Stimulated activated CD8-positive, alpha-beta memory T cell treated with anti-CD3 and anti-CD28 coated beads, Interleukin-4, amount 100 ng/mL, for 4 hours (primary cell): ENCODE data around the gene FAM221B.

Source experiments
- DNase-seq, 2 donors: peaks; one replicate each; pipeline ENCODE4 v3.0.0-alpha.2; 2020; ENCODE audit warnings: low read depth in 2 of 2, low spot score in 1 of 2

Gene FAM221B

GRCh38 chr9:35828716-35829083 lies at the start of gene FAM221B:
Gene FAM221B (minus strand): TSS chr9:35828732. CDS start chr9:35826161, 2,571 bp downstream.
- DNase-seq = no peak

GRCh38 chr9:35872505-35872904 lies 44.0 kb upstream of the FAM221B start:
- no peak for DNase-seq

GRCh38 chr9:35871545-35871944 lies 43.0 kb upstream of the FAM221B start:
- no peak for DNase-seq

- DNase-seq = no peak
Observed at GRCh38 chr9:35870351-35870923, 41.9 kb upstream of the FAM221B start, which contains the start of gene OR13J1. Gene OR13J1 (minus strand): TSS chr9:35870401. CDS start chr9:35870401, 0 bp downstream.

- DNase-seq = no peak
Observed at GRCh38 chr9:35869621-35870216, 41.2 kb upstream of the FAM221B start.

GRCh38 chr9:35868933-35869332 lies 40.4 kb upstream of the FAM221B start:
- DNase-seq = no peak

- no peak for DNase-seq
Observed at GRCh38 chr9:35867538-35867937, 39.0 kb upstream of the FAM221B start.

GRCh38 chr9:35864695-35865255 lies 36.2 kb upstream of the FAM221B start:
- DNase-seq = no peak

- DNase-seq = no peak
Observed at GRCh38 chr9:35863583-35863982, 35.1 kb upstream of the FAM221B start.

GRCh38 chr9:35862328-35862727 lies 33.8 kb upstream of the FAM221B start:
- DNase-seq = no peak

GRCh38 chr9:35861161-35861897 lies 32.8 kb upstream of the FAM221B start:
- no peak for DNase-seq

GRCh38 chr9:35859990-35860339 lies 31.4 kb upstream of the FAM221B start:
- no peak for DNase-seq

GRCh38 chr9:35859310-35859989 lies 30.9 kb upstream of the FAM221B start:
- DNase-seq = no peak

- DNase-seq = no peak
Observed at GRCh38 chr9:35858458-35858857, 29.9 kb upstream of the FAM221B start.

- no peak for DNase-seq
Observed at GRCh38 chr9:35856882-35857281, 28.4 kb upstream of the FAM221B start.

GRCh38 chr9:35856206-35856605 lies 27.7 kb upstream of the FAM221B start:
- DNase-seq = no peak

GRCh38 chr9:35854091-35854762 lies 25.7 kb upstream of the FAM221B start:
- DNase-seq = no peak

GRCh38 chr9:35852876-35853865 lies 24.6 kb upstream of the FAM221B start:
- no peak for DNase-seq

GRCh38 chr9:35852267-35852815 lies 23.8 kb upstream of the FAM221B start:
- DNase-seq = no peak
